ENCODE data around the gene CRTC1.

DNA sequence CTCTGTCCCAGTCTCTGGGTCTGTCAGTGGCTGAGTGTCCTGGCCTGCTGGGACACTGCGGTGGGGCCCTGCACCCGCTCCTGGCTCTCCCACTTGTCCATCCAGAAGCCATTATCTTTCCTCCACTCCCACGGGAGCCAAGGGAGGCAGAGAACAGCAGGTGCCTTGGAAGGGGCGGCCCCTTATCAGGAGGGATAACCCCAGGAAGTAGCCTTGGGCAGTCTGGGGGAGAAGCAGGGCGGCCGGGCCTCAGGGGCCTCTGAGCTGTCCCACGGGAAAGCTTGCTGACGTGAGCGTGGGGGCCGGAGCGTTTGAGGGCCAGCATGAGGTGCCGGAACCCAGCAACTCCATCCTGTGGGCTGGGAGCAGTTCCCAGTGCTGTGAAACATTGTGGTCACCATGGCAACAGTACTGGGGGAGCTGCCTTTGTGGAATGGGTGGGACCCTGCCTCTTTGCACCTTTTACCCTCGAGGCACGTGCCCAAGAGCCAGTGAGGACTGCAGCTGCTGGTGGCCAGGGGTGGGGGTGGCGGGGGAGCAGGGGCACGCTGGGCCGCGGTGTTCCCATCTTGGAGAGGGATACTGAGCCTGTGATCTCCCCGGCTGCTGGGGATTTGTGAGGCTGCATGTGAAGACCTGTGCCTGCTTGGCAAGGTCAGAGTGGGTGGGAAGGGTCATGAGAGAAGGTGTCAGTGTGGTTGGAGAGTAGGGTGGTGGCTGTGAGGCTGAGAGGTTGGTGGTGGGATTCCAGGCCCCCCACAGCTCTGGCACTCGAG, 25.7 kb upstream of the CRTC1 start:
- TF ChIP-seq CTCF (IDR thresholded peaks at IDR 0.05; ENCODE audit: borderline replicate concordance, extremely low read depth, low read length, poor library complexity, severe bottlenecking): no peak
- no peak for TF ChIP-seq EZH2 (IDR thresholded peaks at IDR 0.05; ENCODE audit: borderline replicate concordance, low read depth, low read length, severe bottlenecking)
